RWPE1 (cell line): ENCODE data around the gene TCP11L2.
A peak's percentile ranks its signal among the peaks of the same experiment; 100 is the strongest.
"Not testable (repeated sequence)": the region's sequence is repeated elsewhere in the genome, so short reads cannot be mapped to it uniquely, and the experiment has no call there.

ENCODE experiments used
- CTCF ChIA-PET: fragments of 350-600 bp; sonication (Branson Sonifier 250); formaldehyde crosslinking; extraction: SDS; loops from one replicate; lab custom pipeline; 2021; lab: Yijun Ruan, JAX
- POLR2A ChIA-PET: fragments of 400-600 bp; formaldehyde crosslinking; extraction: SDS; loops from one replicate; lab custom pipeline; 2020; ENCODE audit warnings: antibody characterized with exemption; ENCODE audit not compliant: low non-redundant PET; lab: Yijun Ruan, JAX
- DNase-seq: peaks from one replicate; pipeline ENCODE4 v3.0.0; 2012; ENCODE audit warnings: low spot score
- H3K27ac ChIP-seq: fragments of 450-650 bp; 2 replicates; pipeline ENCODE4 v1.5.1; 2017
- CTCF ChIP-seq: fragments of 450-650 bp; conservative IDR thresholded peaks from 2 replicates; pipeline ENCODE4 v1.5.1; 2017; ENCODE audit warnings: low read depth, mild to moderate bottlenecking

The TCP11L2 gene

GRCh38 chr12:106369624-106370346, 67.3 kb downstream of the TCP11L2 start:
- peak; percentile 70 for DNase-seq
- H3K27ac ChIP-seq = no peak overlapping the region
- CTCF ChIA-PET = interaction anchor here (1.2 kb wide), 1 partner anchor 12 kb away, joined by 4 read pairs; the partner anchor contains the start of gene POLR3B
- no peak for TF ChIP-seq CTCF
- POLR2A ChIA-PET = no interaction called here

GRCh38 chr12:106378788-106379187, 76.3 kb downstream of the TCP11L2 start:
- CTCF ChIA-PET = interaction anchor here (0.7 to 1.1 kb wide), 2 partner anchors 16 to 540 kb away, joined by 4 to 5 read pairs; no protein-coding TSS in a partner anchor

DNA sequence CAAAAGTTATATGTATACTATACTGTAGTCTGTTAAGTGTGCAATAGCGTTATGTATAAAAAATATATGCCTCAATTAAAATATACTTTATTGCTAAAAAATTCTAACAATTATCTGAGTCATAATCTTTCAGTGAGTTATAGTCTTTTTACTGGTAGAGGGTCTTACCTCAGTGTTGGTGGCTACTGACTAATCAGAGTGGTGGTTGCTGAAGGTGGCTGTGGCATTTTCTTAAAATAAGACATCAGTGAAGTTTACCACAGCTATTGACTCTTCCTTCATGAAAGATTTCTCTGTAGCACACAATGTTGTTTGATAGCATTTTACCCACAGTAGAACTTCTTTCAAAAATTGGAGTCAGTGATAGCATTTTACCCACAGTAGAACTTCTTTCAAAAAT, 78.4 kb downstream of the TCP11L2 start:
- no peak for TF ChIP-seq CTCF
- POLR2A ChIA-PET = no interaction called here
- H3K27ac ChIP-seq = no peak overlapping the region
- CTCF ChIA-PET = interaction anchor here (1.0 to 1.5 kb wide), 2 partner anchors 157 to 539 kb away, joined by 3 to 6 read pairs; no protein-coding TSS in a partner anchor
- no peak for DNase-seq

More at GRCh38 chr12:106378788-106379187, 76.3 kb downstream of the TCP11L2 start:
- TF ChIP-seq CTCF = no peak
- no peak for DNase-seq
- no peak overlapping the region for H3K27ac ChIP-seq
- POLR2A ChIA-PET = no interaction called here

DNA sequence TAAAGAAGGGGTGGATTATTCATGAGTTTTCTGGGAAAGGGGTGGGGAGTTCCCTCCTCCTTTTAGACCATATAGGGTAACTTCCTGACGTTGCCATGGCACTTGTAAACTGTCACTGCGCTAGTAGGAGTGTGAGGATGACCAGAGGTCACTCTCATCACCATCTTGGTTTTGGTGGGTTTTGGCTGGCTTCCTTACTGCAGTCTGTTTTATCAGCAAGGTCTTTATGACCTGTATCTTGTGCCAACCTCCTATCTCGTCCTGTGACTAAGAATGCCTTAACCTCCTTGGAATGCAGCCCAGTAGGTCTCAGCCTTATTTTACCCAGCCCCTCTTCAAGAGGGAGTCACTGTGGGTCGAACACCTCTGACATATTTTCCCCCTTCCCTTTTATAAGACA, 79.3 kb downstream of the TCP11L2 start:
- DNase-seq, POLR2A ChIA-PET, CTCF ChIA-PET, H3K27ac ChIP-seq: not testable (repeated sequence)

GRCh38 chr12:106386813-106387535, 84.4 kb downstream of the TCP11L2 start:
- ChIA-PET CTCF (interaction anchor here (0.7 to 1.4 kb wide), 5 partner anchors 454 to 1815 kb away, joined by 3 to 6 read pairs (median 3); no protein-coding TSS in a partner anchor), POLR2A (no interaction called here)
- no peak for TF ChIP-seq CTCF
- DNase-seq = no peak
- no peak overlapping the region for H3K27ac ChIP-seq

GRCh38 chr12:106387848-106388377, 85.4 kb downstream of the TCP11L2 start:
- POLR2A ChIA-PET = no interaction called here
- TF ChIP-seq CTCF = no peak
- DNase-seq = no peak
- no peak overlapping the region for H3K27ac ChIP-seq
- CTCF ChIA-PET = interaction anchor here (0.7 kb wide), 1 partner anchor 569 kb away, joined by 5 read pairs; no protein-coding TSS in a partner anchor
